Esophagus squamous epithelium (tissue), 4 donors: Measurements from ENCODE around the gene ZNF805.

Experiments
- POLR2A ChIP-seq, 4 donors: fragments of 450-650 bp; IDR thresholded peaks; one replicate each; pipeline ENCODE4 v1.6.1; 2017; ENCODE audit warnings: antibody characterized with exemption in 4 of 4, mild to moderate bottlenecking in 4 of 4, moderate library complexity in 3 of 4
- TF ChIP-seq, protein P1 (sequence below), 6 experiments: fragments of 450-650 bp in 4 of 6; fragments of 200-600 bp in 2 of 6; sonication (generic) in 2 of 6; IDR thresholded peaks; one replicate each; pipeline ENCODE4 v1.5.1; 2016 to 2019; ENCODE audit warnings: antibody characterized with exemption in 6 of 6, mild to moderate bottlenecking in 4 of 6, moderate library complexity in 4 of 6

DNA sequence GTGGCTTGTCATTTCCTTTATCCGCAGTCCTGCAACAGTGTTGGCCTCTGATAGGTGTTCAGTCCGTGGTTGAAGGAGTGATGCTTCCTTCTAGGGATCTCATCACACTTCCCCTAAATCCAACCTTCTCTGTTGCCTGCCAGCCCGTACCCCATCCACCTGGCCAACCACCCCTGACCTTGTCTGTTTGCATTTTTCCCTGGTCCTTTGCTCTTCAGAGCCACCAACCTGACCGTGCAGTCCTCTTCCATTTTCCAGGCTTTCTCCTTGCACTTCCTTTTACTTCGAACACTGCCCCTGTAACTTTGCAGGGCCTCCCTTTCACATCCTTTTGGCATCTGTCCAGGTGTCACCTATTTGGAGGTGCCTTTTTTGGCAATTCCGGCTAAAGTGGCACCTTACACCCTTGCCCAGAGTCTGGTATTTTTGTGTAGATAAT, 40.5 kb downstream of the ZNF805 start:
- no peak for TF ChIP-seq POLR2A (IDR thresholded peaks at IDR 0.05)
- TF ChIP-seq, protein P1, sequence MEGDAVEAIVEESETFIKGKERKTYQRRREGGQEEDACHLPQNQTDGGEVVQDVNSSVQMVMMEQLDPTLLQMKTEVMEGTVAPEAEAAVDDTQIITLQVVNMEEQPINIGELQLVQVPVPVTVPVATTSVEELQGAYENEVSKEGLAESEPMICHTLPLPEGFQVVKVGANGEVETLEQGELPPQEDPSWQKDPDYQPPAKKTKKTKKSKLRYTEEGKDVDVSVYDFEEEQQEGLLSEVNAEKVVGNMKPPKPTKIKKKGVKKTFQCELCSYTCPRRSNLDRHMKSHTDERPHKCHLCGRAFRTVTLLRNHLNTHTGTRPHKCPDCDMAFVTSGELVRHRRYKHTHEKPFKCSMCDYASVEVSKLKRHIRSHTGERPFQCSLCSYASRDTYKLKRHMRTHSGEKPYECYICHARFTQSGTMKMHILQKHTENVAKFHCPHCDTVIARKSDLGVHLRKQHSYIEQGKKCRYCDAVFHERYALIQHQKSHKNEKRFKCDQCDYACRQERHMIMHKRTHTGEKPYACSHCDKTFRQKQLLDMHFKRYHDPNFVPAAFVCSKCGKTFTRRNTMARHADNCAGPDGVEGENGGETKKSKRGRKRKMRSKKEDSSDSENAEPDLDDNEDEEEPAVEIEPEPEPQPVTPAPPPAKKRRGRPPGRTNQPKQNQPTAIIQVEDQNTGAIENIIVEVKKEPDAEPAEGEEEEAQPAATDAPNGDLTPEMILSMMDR (IDR thresholded peaks at IDR 0.05), result no peak
